ENCODE measurements around the gene ADAM22.

ADAM22 gene

DNA sequence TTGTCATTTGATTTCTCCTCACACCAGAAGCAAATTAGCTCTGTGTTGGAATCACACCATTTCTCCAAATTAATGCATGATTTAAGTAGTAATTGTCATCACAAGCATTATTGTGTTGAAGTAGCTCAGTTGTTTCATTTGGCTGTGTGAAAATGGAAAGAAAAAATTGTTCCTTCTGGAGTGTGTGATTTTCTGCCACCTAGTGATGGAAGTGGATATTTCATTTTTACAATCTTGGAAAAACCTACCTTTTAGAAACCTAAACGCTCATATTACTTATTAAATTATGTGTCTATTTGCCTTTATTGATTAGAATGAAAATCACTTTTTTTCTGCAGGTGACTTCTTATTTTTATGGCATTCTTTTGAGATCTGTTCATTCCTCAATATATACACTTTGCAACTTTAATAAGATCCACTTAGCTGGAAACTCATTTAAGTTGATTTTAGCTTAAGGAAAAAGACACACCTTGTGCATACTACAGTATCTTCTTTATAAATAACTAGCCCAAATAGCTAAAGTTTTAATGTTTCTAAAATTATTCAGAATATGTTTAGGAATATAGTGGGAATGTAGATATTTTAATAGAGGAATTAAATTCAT is 235.8 kb downstream of the ADAM22 start:
- DNase-seq, result no peak

DNA sequence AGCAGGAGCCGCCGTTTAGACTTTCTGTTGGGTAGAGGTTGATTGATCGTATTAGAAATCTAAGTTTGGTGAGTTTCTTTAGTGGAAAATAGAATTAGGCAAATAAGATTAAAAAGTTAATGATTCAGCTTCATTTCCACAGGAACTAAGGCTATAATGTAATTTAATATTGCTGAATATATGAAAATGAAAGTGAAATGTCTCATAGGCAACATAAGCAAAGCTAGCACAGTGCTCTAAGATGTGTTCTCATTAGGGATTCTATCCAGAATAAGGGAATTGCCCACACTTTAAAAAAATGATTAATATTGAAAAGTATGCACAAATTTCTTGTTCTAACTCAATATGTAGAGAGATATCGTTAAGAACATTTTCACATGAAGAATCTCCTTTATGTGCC is 238.8 kb downstream of the ADAM22 start:
- DNase-seq, result no peak

DNA sequence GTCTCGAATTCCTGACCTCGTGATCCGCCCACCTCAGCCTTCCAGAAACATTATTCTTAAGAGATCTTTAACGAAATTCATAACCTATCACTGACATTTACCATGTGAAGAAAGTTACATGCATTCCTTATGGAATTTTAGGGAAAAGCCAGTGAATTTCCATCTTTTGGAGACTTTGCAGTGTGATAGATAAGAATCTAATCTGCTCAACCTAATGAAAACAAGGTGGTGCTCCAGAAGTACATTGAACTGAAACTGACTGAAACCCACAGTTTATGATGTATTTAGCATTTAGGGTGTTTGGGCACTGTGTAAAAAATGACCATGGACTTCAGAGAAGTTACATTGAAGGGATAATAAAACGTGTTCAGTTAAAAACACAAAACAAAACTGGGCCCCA is 242.1 kb downstream of the ADAM22 start:
- no peak for DNase-seq

DNA sequence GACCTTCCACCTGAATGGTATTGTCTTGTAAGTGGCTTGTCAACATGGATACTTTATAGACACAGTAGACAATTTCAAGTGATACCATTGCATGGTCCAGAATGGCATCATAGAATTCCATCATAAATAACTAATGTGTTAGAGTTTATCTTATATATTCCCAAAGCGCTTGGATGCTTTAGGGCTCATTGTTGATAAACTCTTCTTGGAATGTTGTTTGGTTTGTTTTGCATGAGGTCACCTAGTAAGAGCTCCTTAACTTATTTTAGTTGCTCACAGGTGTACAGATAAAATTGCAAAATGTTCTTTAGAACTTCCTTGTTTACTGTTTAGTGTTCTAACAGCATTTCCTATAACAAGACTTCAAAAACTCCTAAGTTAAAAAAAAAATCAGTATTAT is 249.0 kb downstream of the ADAM22 start:
- DNase-seq, result no peak

DNA sequence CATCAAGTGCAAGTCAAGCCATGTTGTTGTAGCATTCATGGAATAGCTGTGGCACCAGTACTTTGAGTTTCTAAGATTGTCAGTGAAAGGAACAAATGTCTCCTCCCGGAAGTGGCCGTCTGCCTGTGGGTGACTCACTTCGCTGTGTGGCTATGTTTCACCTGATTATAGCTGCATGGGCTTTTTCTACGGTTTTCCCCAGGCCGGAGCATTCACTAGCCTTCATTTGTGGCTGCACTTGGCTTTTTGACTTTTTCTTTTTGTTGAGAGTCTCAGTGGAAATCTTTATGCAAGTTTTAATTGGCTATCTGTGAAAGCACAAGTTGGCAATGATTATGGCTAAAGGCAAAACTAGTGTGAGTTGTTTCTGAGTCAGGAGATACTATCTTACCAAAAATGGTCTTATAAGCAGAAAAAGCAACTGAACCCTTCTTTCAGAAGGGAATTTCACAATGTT is 250.8 kb downstream of the ADAM22 start:
- DNase-seq, result no peak

DNA sequence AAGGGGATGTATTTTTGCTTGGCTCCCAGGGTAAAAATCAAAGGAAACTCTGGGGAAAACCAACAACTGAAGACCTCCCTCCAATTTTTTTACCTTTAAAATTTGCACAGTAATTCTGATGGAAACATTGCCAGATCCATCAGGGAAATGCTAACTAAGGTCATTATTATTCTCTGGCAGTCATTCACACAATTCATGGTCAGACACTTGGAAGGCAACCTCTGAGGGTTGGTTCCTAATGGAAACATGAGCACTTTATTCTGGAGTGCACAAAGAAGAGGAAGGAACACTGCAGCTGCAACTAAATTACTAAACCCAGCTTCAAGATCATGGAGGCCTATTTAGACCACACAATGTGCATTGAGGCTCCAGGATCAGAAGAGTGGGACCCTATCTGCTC is 251.6 kb downstream of the ADAM22 start:
- DNase-seq, result no peak

DNA sequence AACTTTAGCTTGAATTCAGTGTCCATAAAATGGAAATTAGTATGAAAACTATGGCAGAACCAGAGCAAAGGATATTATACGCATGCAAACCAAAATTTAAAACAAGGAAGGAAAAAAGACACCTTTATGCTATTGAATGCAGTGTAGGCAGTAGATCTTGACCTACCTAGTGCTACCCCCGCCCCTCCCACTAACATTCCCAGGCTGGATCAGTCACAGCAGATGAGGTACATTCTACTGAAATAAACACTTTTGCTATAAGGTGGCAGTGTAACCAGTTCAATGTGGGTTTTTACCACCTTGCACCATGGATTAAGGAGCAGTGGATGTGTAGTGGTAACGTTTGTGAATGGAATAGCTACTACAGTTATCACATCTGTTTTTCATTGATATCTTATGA is 257.9 kb downstream of the ADAM22 start:
- DNase-seq, result no peak

DNA sequence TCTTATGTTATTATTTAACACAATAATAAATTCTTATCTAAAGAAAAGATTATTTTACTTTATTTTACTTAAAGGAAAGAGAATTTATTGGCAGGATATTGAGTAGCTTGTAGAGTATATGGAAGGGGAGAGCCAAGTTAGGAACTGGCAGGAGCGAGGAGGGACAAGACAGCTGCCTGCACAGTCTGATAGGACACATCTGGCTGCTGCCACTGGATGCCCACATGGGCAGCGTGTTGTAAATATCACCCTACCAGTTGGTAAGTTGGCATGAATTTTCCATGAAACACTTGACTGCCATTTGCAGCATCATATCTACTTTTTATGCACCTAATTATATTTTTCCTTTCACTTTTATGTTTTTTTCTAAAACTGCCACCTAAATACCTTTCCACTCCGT is 266.2 kb downstream of the ADAM22 start:
- no peak for DNase-seq

DNA sequence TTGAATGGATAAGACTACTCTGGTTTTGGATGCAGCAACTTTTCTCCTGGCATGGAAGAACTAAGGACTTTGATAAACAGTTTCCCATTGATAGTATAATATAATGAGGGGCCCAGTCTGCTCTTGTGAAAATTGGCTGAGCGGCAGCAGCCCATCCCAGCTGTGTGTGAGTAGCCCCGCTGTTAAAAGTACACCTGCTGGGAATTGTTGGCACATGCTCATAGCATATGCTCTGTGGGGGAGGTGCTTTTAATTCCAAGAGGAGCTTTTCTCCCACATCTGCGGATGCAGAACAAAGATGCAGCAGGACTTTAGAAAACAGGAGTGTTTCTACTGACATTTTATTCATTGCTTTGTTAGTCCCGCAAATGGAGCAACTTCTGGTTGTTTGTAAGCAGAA is 266.7 kb downstream of the ADAM22 start:
- DNase-seq, result no peak

DNA sequence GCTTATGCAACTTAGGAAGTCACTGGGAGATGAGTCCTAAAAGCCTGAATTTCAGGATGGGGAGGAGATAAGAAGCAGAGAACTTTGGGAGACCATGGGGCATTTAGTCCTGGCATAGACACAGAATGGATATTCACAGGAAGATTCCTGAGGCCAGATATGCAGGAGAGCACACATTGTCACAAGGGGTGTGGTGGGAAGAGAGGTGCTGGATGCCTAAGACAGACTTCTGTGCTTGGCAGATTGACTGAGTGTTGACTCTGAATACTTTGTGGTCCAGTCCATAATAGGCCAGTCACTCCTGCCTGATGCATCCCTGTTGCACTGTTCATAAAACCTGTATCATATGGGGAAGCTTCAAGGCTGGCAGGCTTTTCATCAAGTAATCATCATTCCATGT is 267.3 kb downstream of the ADAM22 start:
- no peak for DNase-seq

DNA sequence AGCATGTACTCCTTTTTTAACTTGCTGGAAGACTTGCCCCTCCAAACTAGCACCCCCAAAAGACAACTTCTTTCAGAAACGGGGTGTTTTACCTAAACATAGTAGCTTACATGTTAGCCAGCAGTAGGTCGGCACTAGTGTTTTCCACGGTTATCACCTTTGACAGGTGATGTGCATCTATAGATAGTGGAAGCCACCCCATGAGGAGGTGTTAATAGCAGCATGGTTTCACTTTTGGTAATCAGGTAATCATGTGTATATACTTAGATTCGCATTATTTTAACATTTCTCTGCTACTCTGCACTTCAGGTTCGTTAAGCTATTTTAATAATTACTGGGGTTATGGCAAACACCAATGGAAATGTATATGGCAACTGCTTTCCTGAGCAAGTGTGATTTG is 268.2 kb downstream of the ADAM22 start:
- DNase-seq, result no peak

DNA sequence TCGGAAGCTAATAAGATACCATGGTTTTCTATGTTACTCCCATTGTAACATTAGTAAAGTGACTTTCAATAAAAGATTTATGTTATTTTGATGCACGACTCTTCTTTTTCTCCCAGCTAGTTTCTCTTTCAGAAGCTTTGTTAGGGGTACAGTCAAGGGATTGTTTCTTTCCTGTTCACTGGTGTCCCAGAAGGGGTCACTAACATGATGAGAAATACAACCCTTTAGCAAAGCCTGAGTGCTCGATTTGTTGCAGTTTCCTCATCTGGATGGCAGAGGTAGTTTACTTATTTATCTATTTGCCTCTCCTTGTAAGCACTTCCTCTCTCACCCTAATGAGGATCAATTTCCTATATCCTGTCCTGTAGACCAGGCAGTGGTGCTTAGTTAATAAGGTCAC is 268.7 kb downstream of the ADAM22 start:
- no peak for DNase-seq

DNA sequence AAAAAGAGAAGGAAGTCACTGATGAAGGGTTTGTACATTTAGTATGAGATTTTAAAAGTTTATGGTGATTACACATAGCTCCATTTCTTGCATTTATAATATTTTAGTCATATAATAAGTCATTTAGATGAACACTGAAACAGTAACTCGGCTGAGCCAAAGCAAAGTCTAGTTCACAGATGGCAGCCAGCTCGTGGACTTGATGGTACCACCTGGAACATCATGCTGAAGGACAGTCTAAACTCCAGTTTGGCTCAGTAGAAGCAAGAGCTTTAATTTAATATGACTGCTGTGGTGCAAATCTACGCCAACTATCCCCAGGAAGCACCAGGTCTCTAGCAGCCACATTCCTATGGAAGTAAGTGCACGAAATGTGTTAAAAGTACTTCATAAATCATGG is 269.4 kb downstream of the ADAM22 start:
- no peak for DNase-seq

DNA sequence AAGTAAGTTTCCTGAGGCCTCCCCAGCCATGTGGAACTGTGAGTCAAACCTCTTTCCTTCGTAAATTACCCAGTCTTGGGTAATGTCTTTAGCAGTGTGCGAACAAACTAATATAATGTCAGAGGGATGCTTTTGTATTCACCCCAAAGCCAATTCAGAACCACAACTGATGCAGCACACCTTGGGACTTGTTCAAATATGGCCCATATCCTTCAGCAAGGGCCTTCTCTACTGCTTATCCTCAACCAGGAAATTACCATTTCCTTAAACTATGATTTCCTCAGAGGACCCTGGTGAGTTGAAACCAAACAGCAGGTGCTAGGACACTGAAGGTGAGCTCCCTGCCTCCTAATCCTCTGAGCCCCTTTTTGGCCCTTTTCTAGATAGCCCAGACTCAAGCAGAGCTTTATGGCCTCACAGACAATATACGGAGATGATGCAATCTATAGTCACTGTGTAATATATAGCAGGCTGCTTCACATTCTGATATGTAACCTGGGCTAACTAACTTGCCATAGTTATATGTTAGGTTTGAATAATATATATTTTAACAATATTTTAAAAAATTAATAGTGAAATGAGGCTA is 270.6 kb downstream of the ADAM22 start:
- no peak for DNase-seq

DNA sequence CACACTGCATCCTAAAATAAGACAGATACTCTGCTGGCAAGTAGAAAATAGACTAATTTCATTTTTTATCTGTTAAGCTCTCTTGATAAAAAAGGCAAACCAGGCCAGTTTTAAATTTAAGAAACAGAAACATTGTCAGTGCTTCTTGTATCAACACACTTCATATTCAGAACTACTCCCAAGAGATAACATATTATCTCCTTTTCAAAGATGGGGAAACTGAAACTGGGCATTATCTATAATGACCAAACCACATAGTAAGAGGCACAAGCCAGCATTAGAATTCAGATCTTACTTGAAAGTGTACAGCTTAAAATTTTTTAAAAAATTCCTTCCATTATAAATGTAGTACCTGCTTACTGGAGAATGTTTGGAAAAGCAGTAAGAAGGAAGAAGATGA is 271.1 kb downstream of the ADAM22 start:
- no peak for DNase-seq

DNA sequence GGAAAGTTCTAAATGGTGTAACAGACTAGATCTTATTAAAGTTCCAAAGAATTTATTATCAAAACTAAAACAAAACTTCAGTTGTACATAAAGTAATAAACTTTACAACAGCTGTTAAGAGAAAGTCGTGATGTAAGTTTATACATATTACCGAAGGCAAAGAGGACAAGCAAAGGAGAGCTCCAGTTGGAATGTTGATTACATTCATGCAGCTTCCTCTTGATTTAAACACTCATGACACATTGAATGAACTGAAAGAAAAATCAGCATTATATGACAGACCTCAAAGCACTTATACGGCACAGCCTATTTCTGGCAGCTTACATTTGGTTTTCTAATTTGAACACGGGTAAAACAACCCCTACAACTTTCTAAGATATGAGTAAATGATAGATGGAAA is 272.2 kb downstream of the ADAM22 start:
- DNase-seq, result no peak

DNA sequence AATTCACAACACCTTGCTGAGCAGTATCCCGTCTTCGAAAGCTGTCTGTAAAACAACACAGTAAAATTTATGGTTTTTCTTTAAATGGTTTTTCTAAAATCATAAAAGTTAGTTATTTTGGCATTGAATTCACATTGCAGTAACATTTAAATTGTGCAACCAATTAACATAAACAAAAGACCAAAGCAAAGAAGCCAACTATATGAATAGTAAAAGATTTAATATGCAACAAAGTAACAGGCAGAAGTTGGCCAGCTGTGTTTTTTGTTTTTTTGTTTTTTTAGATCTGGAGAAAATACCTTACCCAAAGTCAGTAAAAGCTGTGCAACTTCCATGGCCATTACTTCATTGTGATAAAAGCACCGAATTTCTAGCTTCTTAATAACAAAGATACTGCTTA is 274.5 kb downstream of the ADAM22 start:
- no peak for DNase-seq

DNA sequence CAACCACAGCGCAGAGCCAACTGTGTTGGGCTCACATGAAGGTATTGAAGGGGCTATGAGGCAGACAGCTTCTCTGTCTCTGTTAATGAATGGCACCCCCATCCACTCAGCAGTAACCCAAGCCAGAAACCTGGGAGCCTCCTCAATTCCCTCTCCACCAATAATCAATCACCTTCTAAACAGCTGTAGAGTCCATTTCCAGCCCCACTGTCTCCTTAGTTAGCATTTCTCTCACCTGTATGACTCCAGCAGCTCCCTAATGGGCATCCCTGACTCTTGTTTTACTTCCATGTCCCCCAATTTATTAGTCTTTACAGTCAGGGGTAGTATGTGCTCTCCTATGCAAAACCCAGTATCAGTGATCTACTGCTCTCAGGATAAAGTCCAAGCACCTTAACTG is 278.9 kb downstream of the ADAM22 start:
- DNase-seq, result no peak

DNA sequence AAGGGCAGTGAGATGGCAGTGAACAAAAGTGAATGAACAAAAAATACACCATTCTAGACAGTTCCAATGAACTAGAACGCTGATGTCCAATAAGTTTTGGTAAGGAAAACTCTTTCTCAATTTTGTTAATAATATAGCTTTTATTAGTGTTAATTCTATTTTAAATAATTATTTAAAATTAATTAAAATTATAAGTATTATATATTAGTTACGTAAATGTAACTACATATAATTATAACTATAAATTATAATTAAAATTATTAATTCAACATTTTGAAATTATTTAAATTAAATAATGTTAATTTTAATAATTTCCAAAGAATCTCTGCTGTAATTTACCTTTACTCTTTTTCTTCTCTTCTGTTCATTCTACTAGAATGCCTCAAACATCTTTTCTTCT is 280.4 kb downstream of the ADAM22 start:
- DNase-seq, result no peak

DNA sequence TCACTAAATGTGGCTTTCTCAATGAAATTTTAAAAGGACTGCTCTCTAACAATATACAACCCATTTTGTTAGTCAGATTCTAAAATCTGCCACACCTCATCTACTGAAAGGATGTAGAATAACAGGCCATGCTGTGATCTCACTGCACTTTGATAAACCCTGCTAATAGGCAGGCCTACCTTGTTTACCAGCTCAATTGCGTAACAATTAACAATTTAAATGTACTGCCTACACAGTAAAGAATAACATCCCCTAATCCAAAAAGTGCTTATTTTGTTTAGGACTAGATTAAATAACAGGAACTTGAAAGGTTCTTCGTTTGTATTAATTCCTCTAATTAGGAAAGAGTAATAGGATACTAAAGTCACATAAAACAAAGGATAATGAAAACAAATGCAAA is 281.2 kb downstream of the ADAM22 start:
- no peak for DNase-seq

DNA sequence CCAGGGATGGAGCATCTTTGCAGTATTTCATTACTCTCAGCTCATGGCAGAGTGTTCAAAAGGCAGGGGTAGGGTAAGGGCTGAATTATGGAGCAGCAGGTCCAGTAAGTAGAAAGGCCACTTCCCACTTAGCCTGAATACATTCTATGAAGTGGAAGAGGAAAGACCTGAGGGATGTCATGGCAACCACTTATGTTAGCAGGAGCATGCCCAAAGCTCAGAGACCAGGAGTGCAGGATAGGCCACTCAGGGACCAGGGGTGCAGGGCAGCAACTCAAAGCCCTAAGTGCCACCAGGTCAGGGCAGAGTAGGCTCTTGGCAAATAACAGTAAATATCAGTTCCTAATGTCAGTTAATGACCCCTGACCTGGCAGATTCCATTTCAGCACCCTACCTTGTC is 282.2 kb downstream of the ADAM22 start:
- DNase-seq, result no peak

DNA sequence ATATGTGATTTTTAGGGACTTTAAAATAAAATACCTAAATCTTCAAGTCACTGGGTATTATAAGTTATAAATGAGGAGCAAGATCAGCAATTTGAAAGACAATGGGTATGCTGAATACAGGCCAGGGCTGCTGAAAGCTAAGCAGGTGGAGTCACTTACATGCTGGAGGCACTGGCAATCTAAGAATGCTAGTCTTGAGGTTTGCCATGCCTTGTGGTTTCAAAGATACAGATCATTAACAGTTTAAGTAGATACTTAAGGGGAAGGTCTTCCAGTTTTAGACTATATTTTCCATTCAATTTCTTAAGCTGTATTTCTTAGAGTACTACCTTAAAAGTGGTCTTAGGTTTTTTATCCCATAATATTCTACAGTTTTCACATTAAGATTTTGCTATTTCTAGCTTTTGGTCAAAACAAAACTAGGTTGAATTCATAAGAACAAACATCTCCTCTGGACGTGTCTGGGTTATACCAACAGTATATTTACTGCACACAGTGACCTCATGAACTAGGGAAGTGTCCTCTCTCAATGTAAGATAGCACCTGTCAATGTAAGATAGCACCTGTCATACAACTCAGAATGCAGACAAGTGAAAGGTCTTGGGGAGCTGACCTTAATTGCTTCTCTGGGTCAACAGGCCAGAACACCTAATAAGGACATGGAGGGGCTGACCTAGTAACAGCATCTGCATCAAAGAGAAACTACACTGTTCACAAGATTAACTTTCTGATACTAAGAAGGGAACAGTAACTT is 283.8 kb downstream of the ADAM22 start:
- no peak for DNase-seq

DNA sequence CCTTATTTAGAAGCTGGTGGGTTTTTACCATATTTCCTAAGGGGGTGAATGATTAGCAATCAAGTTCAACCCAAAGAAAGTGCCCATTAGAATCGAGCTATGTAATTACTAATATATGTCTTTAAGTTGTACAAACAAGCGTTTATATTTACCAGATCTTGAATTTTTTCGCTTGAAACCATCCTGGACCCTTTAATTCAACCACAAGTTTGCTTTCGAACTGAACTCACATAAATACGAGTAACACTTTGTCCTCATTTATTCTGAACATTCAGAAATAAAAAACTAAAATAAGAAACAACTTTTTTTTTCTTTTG is 284.3 kb downstream of the ADAM22 start:
- DNase-seq, result no peak

DNA sequence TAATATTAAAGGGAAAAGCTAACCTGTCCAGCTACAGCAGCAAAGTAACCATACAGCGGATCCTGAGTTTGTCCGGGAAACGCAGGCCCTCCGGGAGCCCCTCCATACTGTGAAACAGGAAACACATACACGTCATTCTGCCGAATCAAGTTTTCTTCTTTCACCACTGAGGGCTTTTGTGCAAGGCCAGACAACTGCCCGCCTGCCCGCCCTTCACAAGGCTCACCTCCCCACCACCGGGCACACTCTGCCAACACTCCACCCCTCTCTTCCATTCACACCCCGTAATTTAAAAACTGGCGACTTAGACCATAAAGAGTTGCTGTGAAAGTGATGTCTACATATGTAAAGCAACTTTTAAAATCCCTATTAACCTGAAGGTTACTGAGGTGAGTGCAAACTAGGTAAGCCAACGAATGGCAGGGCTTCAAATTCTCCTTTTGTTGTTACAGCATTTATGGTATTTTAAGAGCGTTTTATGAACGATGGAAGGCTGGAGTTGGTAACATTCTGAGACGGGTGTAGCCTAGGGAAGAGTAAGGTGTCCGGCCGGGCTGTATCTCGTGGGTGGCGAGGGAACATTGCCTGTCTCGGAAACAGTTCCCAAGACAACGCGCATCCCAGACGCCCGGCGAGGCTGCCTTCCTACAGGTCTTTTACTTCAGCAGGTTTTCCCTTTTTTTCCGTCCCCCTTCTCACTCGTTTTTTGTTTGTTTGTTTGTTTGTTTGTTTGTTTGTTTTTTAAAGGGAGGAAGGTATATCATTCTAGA is 285.0 kb downstream of the ADAM22 start:
- peak; percentile 14 for DNase-seq
